ENCODE results near the gene ADGRG1.

ADGRG1 gene

DNA sequence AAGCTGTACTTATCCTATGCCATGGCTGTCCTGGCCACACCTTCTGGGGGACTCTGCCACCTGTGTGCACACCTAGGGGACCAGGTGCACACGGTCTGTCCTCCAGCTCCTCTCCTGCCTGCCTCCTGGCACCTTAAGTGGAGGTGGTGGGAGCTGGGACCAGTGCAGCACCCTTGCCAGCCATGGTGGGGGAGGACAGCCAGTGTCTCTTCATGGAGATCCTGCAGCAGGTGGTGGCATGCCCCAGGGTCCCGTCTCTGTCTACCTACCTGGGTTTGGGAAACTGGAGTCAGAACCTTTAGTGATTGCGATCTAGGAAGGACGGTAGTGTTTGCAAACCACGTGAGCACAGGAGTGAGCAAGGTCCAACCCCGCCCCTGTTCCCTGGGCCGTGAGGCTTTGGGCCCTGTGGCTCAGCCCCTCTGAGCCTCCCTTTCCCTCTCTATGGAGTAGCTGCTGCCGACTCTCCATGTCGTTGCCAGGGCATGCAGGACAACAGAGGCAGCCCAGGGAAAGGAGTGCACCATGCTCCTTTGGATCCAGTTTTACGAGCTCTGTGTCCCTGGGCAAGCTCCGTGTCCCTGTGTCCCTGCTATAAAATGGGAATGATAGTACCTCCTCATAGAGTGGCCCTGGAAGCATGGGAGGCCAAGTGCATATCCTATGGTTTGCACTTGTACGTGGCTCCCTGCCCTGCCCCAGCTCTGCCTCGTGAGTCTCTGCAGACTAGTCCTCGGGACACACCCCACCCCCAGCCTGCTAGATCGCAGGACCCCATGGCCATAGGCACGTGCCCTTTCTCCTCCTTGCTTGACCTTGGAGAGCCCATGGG, 7.1 kb downstream of the ADGRG1 start:
- no peak for DNase-seq

DNA sequence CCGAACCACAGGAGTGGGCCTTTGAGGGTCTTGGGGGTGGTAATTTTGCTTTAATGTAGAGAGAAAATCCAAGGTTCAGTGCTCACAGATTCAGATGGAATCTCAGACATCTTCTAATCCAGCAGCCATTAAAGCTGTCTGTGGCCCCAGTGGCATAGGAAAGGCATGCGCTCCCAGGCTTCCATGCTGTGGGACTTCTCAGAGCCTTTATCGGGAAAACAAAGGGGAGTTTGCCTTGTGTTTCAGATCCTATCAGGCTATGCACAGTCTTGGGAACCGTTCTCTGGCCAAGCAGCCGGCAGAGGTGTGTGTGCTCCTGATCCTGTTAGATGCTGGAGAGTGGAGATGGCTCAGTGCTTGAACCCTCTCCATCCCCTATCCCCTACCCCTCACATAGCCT, 7.8 kb downstream of the ADGRG1 start:
- no peak for DNase-seq

DNA sequence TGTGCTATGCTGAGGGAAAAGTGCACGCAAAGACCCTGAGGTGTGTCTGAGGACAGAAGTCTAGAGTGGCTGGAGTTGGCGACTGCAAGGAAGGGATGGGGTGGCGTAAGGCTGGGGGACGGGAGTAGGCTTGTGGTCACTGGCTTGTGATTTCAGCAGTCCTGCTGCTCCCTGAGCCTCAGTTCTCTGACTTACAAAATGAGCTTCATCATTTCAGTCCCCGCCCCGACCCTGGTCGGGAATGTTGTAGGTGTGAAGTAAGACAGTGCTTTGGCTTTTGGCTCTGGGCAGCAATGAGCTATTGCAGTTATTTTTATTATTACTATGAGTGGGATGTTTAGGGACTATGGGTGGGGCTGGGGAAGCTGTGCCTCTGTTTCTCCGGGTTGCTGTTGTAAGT, 8.6 kb downstream of the ADGRG1 start:
- no peak for DNase-seq

GRCh38 chr16:57637424-57637823, 9.0 kb downstream of the ADGRG1 start:
- no peak for DNase-seq

DNA sequence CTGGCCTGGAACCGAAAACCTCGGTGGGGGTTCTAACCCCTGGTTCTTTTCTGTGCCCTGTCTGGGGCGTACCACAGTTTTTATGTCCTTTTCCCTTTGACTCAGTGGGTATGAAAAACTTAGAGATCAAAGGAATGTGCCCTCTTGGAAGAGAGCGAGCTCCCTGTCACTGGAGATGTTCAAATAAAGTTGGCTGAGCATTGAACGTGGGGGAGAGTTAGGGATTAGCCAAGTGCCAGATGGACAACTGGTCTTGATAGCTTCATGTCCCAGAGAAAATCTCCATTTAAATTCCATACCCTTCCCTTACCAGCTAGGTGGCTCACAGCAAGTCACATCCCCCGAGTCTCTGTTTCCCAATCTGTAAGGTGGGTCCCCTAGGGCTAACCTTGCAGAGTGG, 9.5 kb downstream of the ADGRG1 start:
- DNase-seq, result no peak

- DNase-seq, result no peak
These were observed 10.0 kb downstream of the ADGRG1 start for GRCh38 chr16:57638381-57638780.

DNA sequence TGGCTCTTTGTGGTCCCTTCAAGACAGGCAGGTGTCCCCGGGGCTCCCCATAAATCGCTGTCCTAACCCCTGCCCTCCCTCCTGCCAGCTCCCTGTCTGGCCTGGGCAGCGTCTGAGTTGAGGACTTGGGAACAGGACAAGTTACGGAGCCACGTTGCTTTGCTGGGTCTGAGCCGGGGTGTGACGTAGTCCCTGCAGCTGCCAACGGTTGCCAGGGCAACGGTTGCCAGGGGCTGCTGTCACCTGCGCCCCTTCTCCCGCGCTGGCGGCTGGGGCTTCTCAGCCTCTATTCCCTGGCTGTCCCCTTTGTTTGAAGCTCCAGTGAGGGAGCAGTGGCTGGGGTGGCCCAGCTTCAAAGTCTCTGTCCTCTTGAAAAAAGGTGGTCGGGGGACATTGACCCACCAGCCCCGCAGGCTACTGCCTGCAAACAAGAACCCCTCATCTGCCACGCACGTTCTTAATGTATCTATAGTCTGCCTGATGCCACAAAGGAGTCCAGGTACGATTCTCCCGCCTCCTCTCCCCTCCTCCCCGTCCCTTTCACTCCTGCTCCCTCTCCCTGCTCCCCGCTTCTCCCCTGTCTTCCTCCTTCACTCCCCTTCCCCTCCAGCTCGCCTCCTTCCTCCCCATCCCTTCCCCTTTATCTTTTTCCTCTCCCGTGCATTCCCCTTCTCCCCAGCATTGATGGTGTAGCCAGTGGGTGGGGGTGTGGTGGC, 10.9 kb downstream of the ADGRG1 start:
- peak in 1 of 5 experiments; percentile 16 for DNase-seq

- DNase-seq, result no peak
These were observed 11.8 kb downstream of the ADGRG1 start for GRCh38 chr16:57640185-57640584.

- DNase-seq, result no peak
These were observed 12.2 kb downstream of the ADGRG1 start for GRCh38 chr16:57640612-57641011.

GRCh38 chr16:57642160-57643135, 14.0 kb downstream of the ADGRG1 start:
- DNase-seq, result no peak

GRCh38 chr16:57643147-57643874, 14.9 kb downstream of the ADGRG1 start:
- DNase-seq, result no peak

- no peak for DNase-seq
These were observed 15.5 kb downstream of the ADGRG1 start for GRCh38 chr16:57643910-57644309.

DNA sequence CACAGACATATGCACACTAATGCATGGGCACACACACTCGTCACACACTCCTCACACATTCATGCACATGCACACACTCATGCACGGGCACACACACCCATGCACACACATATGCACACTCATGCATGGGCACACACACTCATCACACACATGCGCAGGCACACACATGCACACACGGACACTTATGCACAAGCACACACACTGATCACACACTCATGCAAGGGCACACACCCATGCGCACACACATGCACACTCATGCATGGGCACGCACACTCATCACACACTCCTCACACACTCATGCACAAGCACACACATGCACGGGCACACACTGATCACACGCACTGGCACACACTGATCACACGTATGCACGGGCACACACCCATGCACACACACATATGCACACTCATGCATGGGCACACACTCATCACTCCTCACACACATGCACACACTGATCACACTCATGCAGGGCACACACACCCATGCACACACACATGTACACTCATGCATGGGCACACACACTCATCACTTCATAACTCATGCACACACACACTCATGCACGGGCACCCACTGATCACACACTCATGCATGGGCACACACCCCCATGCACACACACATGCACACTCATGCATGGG, 16.1 kb downstream of the ADGRG1 start:
- DNase-seq, result no peak

DNA sequence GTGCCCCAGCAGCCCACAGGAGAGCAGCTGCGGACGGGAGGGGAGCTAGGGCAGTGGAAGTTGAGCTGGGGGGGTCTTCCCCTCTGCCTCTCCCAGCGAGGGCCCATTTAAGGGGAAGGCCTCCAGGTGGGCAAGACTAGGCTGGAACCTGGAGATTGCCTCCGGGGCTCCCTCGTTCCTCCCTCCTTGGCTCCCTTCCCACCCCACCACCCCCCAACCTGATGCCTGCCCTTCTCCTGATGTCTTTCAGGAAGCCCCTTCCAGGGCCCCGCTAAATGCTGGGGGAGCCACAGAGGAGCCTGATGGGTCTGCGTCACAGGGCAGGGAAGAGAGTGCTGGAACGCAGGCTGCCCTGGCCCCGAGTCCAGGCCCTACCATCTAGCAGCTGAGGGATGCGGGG, 16.7 kb downstream of the ADGRG1 start:
- no peak for DNase-seq

DNA sequence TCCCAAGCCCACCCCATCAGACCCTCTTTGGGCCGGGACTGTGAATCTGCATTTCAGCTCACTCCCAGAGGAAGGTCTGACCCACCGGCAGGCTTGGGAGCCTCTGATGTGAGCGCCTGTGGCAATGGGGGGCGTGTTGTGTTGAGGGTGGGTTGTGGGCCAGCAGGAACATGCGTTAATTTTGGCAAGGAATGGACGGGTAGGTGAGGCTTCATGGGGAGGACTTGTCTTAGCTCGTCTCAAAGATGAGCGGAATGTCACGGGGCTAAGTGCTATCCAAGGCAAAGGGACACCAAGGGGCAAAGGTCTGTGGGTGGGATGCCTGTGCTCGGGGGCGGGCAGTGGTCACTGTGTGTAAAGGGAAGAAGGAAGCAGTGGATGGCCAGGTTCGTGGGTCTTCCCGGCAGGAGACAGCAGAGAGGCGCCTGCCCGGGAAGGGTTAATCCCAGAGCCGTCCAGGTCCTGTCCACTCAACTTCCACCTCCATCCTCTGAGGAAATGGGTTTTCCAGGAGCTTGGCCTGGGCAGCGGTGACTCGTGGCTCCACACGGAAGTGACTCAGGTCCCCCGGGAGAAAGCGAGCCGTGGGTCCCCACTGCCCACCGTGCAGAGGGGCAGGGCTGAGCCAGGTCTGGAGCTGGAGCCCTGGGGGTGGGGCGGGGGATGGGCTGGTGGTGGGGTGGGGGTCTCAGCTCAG, 17.4 kb downstream of the ADGRG1 start:
- no peak for DNase-seq

DNA sequence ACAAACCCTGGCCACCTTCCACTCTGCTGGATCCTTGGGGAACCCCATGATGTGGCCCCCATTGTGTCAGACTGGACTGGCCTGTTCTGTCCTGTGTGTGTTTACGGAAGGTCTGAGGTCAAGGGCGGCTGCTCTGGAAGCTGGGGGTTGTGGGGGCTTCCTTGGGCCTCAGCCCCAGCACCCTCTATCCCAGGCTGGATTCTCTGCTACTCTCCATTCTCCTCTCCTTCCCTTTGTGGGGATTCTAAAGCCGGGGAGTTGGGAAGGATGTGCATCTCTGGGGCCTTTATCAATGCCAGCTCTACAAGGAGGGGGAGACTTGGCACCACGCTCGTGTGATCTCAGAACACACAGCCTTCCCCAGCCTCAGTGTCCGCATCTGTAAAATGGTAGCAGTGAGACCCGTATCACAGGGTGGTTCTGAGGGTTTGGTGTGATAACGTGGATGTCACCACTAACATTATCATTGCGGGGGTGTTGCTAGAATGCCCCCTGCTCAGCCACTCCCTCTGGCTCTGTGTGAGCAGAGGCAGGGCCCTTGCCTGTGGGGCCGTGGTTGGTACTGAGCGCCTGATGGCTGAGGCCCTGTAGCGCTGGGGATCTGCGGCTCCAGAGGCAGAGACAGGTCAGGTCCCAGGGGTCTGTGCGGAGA, 18.1 kb downstream of the ADGRG1 start:
- DNase-seq, result peak in 1 of 5 experiments; percentile 19

- no peak for DNase-seq
These were observed 18.9 kb downstream of the ADGRG1 start for GRCh38 chr16:57647136-57647875.

GRCh38 chr16:57648125-57648524, 19.7 kb downstream of the ADGRG1 start:
- DNase-seq, result no peak

- DNase-seq, result peak; percentile 68 to 82 (median 74)
These were observed 20.4 kb downstream of the ADGRG1 start for GRCh38 chr16:57648581-57649442.
